Activated CD8-positive, alpha-beta T cell treated with anti-CD3 and anti-CD28 coated beads, Interleukin-2, amount 10 ng/mL, durations not matched to agents 7 days and 5 days (primary cell): ENCODE measurements around the gene CYTH4. TPM values are rescaled to one million over a fixed set of nuclear protein-coding genes. Genes with fewer than 3 reads are reported as not detected.
A peak's percentile ranks its signal among the peaks of the same experiment; 100 is the strongest.

Source experiments
- ATAC-seq: fragments of 150-1000 bp; cut with Tn5 transposase; one replicate; pipeline ENCODE4 v1.10.0; 2021; ENCODE audit warnings: moderate library complexity
- CTCF ChIA-PET: fragments of 350-600 bp; sonication (Branson Sonifier 250); formaldehyde crosslinking; loops from one replicate; lab custom pipeline; 2021; ENCODE audit warnings: antibody characterized with exemption; lab: Charles Lee
- POLR2A ChIA-PET: fragments of 350-600 bp; sonication (Branson Sonifier 250); formaldehyde crosslinking; loops from one replicate; lab custom pipeline; 2021; ENCODE audit warnings: antibody characterized with exemption; lab: Charles Lee
- DNase-seq: peaks from one replicate; pipeline ENCODE4 v3.0.0-alpha.2; 2020
- H3K27ac Mint-ChIP-seq: one replicate; pipeline ENCODE4 v1.8.0; 2021; ENCODE audit warnings: mild to moderate bottlenecking, mixed read lengths
- H3K27me3 Mint-ChIP-seq: one replicate; pipeline ENCODE4 v1.8.0; 2021; ENCODE audit warnings: low read depth, mixed read lengths
- H3K36me3 Mint-ChIP-seq: one replicate; pipeline ENCODE4 v1.8.0; 2021; ENCODE audit warnings: low read depth, mixed read lengths
- H3K4me1 Mint-ChIP-seq: one replicate; pipeline ENCODE4 v1.8.0; 2021; ENCODE audit warnings: low read depth, mixed read lengths
- H3K4me3 Mint-ChIP-seq: one replicate; pipeline ENCODE4 v1.8.0; 2021; ENCODE audit warnings: mild to moderate bottlenecking, mixed read lengths
- H3K9me3 Mint-ChIP-seq: one replicate; pipeline ENCODE4 v1.8.0; 2022; ENCODE audit warnings: mixed read lengths; ENCODE audit not compliant: insufficient read depth
- total RNA-seq, 2 experiments: library from RNA; stranded (reverse); gene quantifications; one replicate each; pipeline ENCODE4 v1.2.3, GENCODE V29; 2021

The CYTH4 gene
- total RNA-seq, 2 experiments from 2014 or later: 107 to 114 TPM

- H3K4me3 Mint-ChIP-seq: no peak overlapping the region
- peaks cover 93% of the 10 kb centered on the region for H3K4me1 Mint-ChIP-seq
- H3K27ac Mint-ChIP-seq: peak overlapping the region; percentile 25
- ChIA-PET CTCF (interaction anchor here (0.7 to 6.1 kb wide), 6 partner anchors 44 to 172 kb away, joined by 3 to 29 read pairs (median 6); no protein-coding TSS in a partner anchor), POLR2A (interaction anchor here (0.5 to 1.5 kb wide), 2 partner anchors 10 to 78 kb away, joined by 3 to 4 read pairs; no protein-coding TSS in a partner anchor)
- ATAC-seq (no peak), DNase-seq (no peak)
- H3K36me3 Mint-ChIP-seq: peaks cover 70% of the 10 kb centered on the region
- H3K9me3 Mint-ChIP-seq: no peaks in the 10 kb centered on the region
- no peaks in the 10 kb centered on the region for H3K27me3 Mint-ChIP-seq
Measured at GRCh38 chr22:37311761-37312312, 29.5 kb downstream of the CYTH4 start.

- Mint-ChIP-seq H3K27me3 (no peaks in the 10 kb centered on the region), H3K9me3 (no peaks in the 10 kb centered on the region), H3K27ac (peak overlapping the region; percentile 77), H3K4me1 (peaks cover 87% of the 10 kb centered on the region), H3K36me3 (peaks cover 65% of the 10 kb centered on the region), H3K4me3 (no peak overlapping the region)
- DNase-seq: no peak
- no peak for ATAC-seq
- POLR2A ChIA-PET: interaction anchor here (0.5 to 1.1 kb wide), 2 partner anchors 45 to 79 kb away, joined by 3 to 4 read pairs; no protein-coding TSS in a partner anchor
- CTCF ChIA-PET: interaction anchor here (0.7 to 6.1 kb wide), 4 partner anchors 45 to 171 kb away, joined by 3 to 29 read pairs (median 8); no protein-coding TSS in a partner anchor
Measured at GRCh38 chr22:37312549-37313183, 30.4 kb downstream of the CYTH4 start.

- no peak overlapping the region for H3K4me3 Mint-ChIP-seq
- H3K9me3 Mint-ChIP-seq: no peaks in the 10 kb centered on the region
- H3K27ac Mint-ChIP-seq: peak overlapping the region; percentile 87
- ATAC-seq (no peak), DNase-seq (no peak)
- ChIA-PET CTCF (interaction anchor here (0.8 to 6.1 kb wide), 13 partner anchors 8 to 253 kb away, joined by 3 to 65 read pairs (median 4); partner anchors contain the start of genes CYTH4 and ELFN2), POLR2A (interaction anchor here (0.7 to 1.5 kb wide), 6 partner anchors 8 to 166 kb away, joined by 3 to 7 read pairs (median 4); partner anchors contain the start of genes CYTH4 and RAC2)
- H3K36me3 Mint-ChIP-seq: peaks cover 55% of the 10 kb centered on the region
- peaks cover 77% of the 10 kb centered on the region for H3K4me1 Mint-ChIP-seq
- no peaks in the 10 kb centered on the region for H3K27me3 Mint-ChIP-seq
Measured at GRCh38 chr22:37313376-37314314, 31.3 kb downstream of the CYTH4 start.

DNA sequence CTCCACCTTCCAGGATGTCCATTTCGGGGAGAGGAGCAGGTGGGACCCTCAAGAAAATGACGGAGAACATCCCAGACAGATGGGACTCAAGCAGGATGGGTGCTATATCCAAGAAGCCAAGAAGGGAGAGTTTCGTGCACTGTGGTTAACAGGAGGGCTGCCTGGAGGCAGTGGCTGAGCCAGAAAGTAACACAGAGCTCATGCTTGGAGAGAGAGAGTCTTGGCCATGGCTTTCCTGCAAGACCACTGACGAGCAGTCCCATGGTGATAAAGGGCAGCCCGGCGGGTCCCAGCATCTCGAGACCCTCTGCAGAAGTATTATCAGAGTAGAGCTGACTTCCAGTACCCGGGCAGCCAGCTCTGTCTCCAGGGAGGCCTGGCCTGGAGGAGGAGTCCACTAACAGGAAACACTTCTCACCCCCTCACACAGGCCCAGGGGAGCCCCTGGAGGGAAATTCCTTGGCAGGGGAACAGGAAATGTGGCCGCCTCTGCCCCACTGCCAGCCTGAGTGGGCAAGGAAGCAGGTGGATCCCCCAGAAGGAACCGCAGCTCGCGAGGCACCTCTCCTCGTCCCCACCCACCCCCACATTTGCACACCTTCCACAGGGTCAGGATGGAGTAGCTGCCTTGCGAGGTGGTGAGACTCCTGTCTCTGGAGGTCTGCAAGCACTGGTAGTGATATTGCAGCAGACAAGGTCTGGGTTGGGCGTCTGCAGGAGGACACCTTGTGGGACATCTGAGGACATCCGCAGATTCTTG lies 32.2 kb downstream of the CYTH4 start:
- Mint-ChIP-seq H3K27ac (peak overlapping the region; percentile 87), H3K4me3 (no peak overlapping the region), H3K9me3 (no peaks in the 10 kb centered on the region), H3K4me1 (peaks cover 68% of the 10 kb centered on the region), H3K36me3 (peaks cover 47% of the 10 kb centered on the region), H3K27me3 (no peaks in the 10 kb centered on the region)
- DNase-seq: peak; percentile 58
- POLR2A ChIA-PET: interaction anchor here (0.6 to 1.5 kb wide), 10 partner anchors 9 to 602 kb away, joined by 3 to 7 read pairs (median 3); partner anchors contain the start of genes CYTH4 and RAC2
- CTCF ChIA-PET: interaction anchor here (0.8 to 6.1 kb wide), 13 partner anchors 9 to 252 kb away, joined by 3 to 65 read pairs (median 4); partner anchors contain the start of genes CYTH4 and ELFN2
- ATAC-seq: no peak

DNA sequence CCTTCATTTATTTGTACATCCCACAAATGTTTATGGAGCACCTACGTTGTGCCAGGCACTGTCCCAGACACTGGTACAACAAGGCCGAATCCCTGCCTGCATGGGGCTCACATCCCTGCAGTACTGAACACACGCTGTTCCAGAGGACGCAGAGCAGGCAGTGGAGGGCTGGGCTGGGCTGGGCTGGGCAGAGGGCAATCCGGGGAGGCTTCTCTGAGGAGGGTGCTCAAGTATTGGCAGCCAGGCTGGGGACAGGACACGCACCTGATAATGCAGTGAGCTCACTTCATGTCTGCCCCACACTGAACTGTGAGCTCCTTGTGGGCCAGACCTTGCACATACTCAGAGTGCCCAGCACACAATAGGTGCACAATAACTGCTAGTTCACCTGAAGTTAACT lies 34.1 kb downstream of the CYTH4 start:
- H3K27ac Mint-ChIP-seq: peak overlapping the region; percentile 30
- DNase-seq (no peak), ATAC-seq (peak; percentile 24)
- H3K4me3 Mint-ChIP-seq: no peak overlapping the region
- ChIA-PET POLR2A (interaction anchor here (1.0 to 1.3 kb wide), 4 partner anchors 11 to 168 kb away, joined by 3 to 5 read pairs (median 4); no protein-coding TSS in a partner anchor), CTCF (interaction anchor here (0.6 to 6.1 kb wide), 24 partner anchors 13 to 276 kb away, joined by 3 to 65 read pairs (median 4); partner anchors contain the start of genes ELFN2 and RAC2)
- H3K27me3 Mint-ChIP-seq: peaks cover 7% of the 10 kb centered on the region
- no peaks in the 10 kb centered on the region for H3K9me3 Mint-ChIP-seq
- peaks cover 50% of the 10 kb centered on the region for H3K4me1 Mint-ChIP-seq
- peaks cover 28% of the 10 kb centered on the region for H3K36me3 Mint-ChIP-seq

GRCh38 chr22:37316875-37317371 lies 34.6 kb downstream of the CYTH4 start:
- peaks cover 26% of the 10 kb centered on the region for H3K36me3 Mint-ChIP-seq
- CTCF ChIA-PET: interaction anchor here (0.7 to 6.1 kb wide), 25 partner anchors 13 to 270 kb away, joined by 3 to 65 read pairs (median 4); partner anchors contain the start of genes ELFN2 and RAC2
- POLR2A ChIA-PET: interaction anchor here (0.5 to 1.3 kb wide), 4 partner anchors 49 to 168 kb away, joined by 3 to 5 read pairs (median 4); no protein-coding TSS in a partner anchor
- H3K27me3 Mint-ChIP-seq: peaks cover 7% of the 10 kb centered on the region
- DNase-seq (peak; percentile 84), ATAC-seq (peak; percentile 85)
- H3K4me1 Mint-ChIP-seq: peaks cover 47% of the 10 kb centered on the region
- H3K27ac Mint-ChIP-seq: peak overlapping the region; percentile 30
- H3K9me3 Mint-ChIP-seq: no peaks in the 10 kb centered on the region
- H3K4me3 Mint-ChIP-seq: no peak overlapping the region

DNA sequence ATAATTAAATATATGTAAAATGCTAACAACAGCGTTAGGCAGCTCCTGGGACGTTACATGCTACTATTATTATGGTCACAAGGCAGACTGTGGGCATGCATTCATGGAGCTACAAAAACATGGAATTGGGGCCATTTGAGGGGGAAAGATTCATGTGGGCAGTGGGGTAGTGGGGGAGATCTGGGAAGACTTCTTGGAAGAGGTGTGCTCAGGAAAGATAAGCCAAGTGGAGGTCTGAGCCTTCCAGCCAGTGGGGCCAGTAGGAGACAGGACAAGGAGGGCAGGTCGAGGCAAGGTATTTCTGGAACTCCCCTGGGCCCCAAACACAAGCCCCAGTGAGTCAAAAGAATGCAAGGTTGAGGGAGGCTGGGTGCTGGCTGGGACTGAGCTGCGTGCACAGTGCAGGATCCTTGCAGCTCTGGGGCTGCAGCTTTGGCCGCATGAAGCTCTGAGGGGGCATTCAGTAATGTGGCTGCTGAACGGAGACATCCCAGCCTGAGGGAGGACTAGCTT lies 35.4 kb downstream of the CYTH4 start:
- H3K4me3 Mint-ChIP-seq: no peak overlapping the region
- ATAC-seq (no peak), DNase-seq (no peak)
- ChIA-PET POLR2A (no interaction called here), CTCF (interaction anchor here (0.7 to 6.1 kb wide), 11 partner anchors 13 to 250 kb away, joined by 3 to 65 read pairs (median 9); partner anchors contain the start of gene ELFN2)
- no peaks in the 10 kb centered on the region for H3K9me3 Mint-ChIP-seq
- peaks cover 15% of the 10 kb centered on the region for H3K27me3 Mint-ChIP-seq
- H3K36me3 Mint-ChIP-seq: peaks cover 18% of the 10 kb centered on the region
- H3K27ac Mint-ChIP-seq: no peak overlapping the region
- H3K4me1 Mint-ChIP-seq: peaks cover 39% of the 10 kb centered on the region

- Mint-ChIP-seq H3K27ac (no peak overlapping the region), H3K4me3 (no peak overlapping the region), H3K36me3 (peaks cover 12% of the 10 kb centered on the region), H3K9me3 (no peaks in the 10 kb centered on the region), H3K27me3 (peaks cover 21% of the 10 kb centered on the region), H3K4me1 (peaks cover 32% of the 10 kb centered on the region)
- DNase-seq (no peak), ATAC-seq (no peak)
- ChIA-PET CTCF (interaction anchor here (0.7 to 5.7 kb wide), 5 partner anchors 14 to 249 kb away, joined by 3 to 65 read pairs (median 9); partner anchors contain the start of gene ELFN2), POLR2A (no interaction called here)
Measured at GRCh38 chr22:37318364-37319109, 36.2 kb downstream of the CYTH4 start.

DNA sequence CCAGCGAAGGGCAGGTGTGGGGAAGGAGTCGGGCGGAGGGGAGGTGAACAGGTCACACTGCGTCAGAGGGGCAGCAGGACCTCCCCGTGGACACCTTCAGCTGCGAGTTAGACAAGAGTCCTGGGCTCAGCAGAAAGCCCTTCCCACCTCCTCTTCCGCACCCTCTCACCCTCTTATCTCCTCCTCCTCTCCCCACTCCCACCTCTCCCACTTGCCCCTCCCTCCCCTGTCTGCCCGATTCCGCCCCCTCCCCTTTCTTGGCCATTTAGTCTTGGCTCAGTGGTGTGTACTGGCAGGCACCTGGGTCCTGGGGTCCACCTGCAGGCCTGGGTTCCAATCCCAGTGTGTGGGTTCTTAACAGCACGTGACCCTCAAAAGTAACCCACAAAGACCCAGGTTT lies 37.2 kb downstream of the CYTH4 start:
- Mint-ChIP-seq H3K4me1 (peaks cover 23% of the 10 kb centered on the region), H3K4me3 (no peak overlapping the region), H3K27ac (no peak overlapping the region), H3K36me3 (peaks cover 4% of the 10 kb centered on the region), H3K9me3 (no peaks in the 10 kb centered on the region), H3K27me3 (peaks cover 30% of the 10 kb centered on the region)
- CTCF ChIA-PET: interaction anchor here (1.0 kb wide), 1 partner anchor 139 kb away, joined by 4 read pairs; no protein-coding TSS in a partner anchor
- no peak for DNase-seq
- ATAC-seq: no peak
- POLR2A ChIA-PET: no interaction called here
